GM12892 (cell line): ENCODE data around the gene MARCHF5.

Experiments
- POLR2A ChIP-seq: IDR thresholded peaks from 2 replicates; pipeline ENCODE4 v1.6.1; 2011; ENCODE audit warnings: low read depth, low read length, control low read depth
- POLR2AphosphoS5 ChIP-seq: IDR thresholded peaks from 2 replicates; pipeline ENCODE4 v1.6.1; 2011; ENCODE audit warnings: low read depth, low read length, control low read depth

DNA sequence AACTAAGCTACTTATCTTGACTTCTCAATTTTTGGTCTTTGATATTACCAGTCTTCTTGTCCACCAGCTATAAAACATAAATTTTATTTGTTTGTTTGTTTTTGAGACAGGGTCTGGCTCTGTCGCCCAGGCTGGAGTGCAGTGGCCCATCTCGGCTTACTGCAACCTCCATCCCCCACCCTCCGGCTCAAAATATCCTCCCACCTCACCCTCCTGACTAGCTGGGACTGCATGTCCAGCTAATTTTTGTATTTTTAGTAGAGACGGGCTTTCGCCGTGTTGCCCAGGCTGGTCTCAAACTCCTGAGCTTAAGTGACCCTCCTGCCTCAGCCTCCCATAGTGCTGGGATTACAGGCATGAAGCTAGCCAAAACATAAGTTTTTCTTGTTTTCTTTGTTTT is 7.5 kb downstream of the MARCHF5 start:
- TF ChIP-seq POLR2A = no peak
- TF ChIP-seq POLR2AphosphoS5 = no peak
